22Rv1 (cell line): ENCODE data around the gene SLC22A9.
"Not testable (repeated sequence)": the region's sequence is repeated elsewhere in the genome, so short reads cannot be mapped to it uniquely, and the experiment has no call there.

Source experiments
- ZFX ChIP-seq: fragments of 450-650 bp; IDR thresholded peaks from 2 replicates; pipeline ENCODE4 v1.6.1; 2017; ENCODE audit warnings: antibody characterized with exemption, borderline replicate concordance
- TF ChIP-seq, protein P1 (sequence below): fragments of 450-650 bp; IDR thresholded peaks from 2 replicates; pipeline ENCODE4 v1.5.1; 2017; ENCODE audit warnings: mild to moderate bottlenecking

GRCh38 chr11:63335089-63335488 lies 34.5 kb upstream of the SLC22A9 start:
- TF ChIP-seq, protein P1, sequence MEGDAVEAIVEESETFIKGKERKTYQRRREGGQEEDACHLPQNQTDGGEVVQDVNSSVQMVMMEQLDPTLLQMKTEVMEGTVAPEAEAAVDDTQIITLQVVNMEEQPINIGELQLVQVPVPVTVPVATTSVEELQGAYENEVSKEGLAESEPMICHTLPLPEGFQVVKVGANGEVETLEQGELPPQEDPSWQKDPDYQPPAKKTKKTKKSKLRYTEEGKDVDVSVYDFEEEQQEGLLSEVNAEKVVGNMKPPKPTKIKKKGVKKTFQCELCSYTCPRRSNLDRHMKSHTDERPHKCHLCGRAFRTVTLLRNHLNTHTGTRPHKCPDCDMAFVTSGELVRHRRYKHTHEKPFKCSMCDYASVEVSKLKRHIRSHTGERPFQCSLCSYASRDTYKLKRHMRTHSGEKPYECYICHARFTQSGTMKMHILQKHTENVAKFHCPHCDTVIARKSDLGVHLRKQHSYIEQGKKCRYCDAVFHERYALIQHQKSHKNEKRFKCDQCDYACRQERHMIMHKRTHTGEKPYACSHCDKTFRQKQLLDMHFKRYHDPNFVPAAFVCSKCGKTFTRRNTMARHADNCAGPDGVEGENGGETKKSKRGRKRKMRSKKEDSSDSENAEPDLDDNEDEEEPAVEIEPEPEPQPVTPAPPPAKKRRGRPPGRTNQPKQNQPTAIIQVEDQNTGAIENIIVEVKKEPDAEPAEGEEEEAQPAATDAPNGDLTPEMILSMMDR: not testable (repeated sequence)
- not testable (repeated sequence) for TF ChIP-seq ZFX
